K562 (cell line): ENCODE data around the gene SLC8A1. TPM values are rescaled to one million over a fixed set of nuclear protein-coding genes. Genes with fewer than 3 reads are reported as not detected.

Experiments
- ATAC-seq: fragments of 200-7000 bp; cut with Tn5 transposase; 3 replicates; pipeline ENCODE4 v1.9.1; 2020; ENCODE audit warnings: moderate library complexity
- BruUV-seq: library from RNA; stranded (reverse); fragments of 400-500 nt; replicated peaks from 2 replicates; lab custom pipeline; 2021; lab: Mats Ljungman, UMichigan
- CTCF ChIA-PET: fragments of 300-600 bp; formaldehyde crosslinking; extraction: SDS; loops from one replicate; lab custom pipeline; 2021; ENCODE audit warnings: low intra/inter-chr PET ratio; lab: Yijun Ruan, JAX
- POLR2A ChIA-PET: fragments of 300-600, 350-650 bp; sonication (Branson Sonifier 250); formaldehyde crosslinking; extraction: SDS; loops from one replicate; lab custom pipeline; 2021; ENCODE audit warnings: antibody characterized with exemption, inconsistent platforms; lab: Yijun Ruan, JAX
- DNase-seq, 4 experiments: peaks; one replicate each; pipeline versions ENCODE4 v3.0.0 to v3.0.0-alpha.2; 2011 to 2018; ENCODE audit warnings: low spot score in 3 of 4, mixed read lengths in 3 of 4; ENCODE audit errors: extremely low read depth in 1 of 4
- FAIRE-seq: peaks from 2 replicates; lab custom pipeline; 2011; peaks lifted over from hg19 to GRCh38; lab: Jason Lieb, UNC
- H2AFZ ChIP-seq: 2 replicates; pipeline ENCODE4 v1.6.0; 2011; ENCODE audit warnings: low read depth, low read length, control low read depth, inconsistent platforms
- H3K27ac ChIP-seq: fragments of 200-600 bp; 3 replicates; pipeline ENCODE4 v1.8.0; 2011; ENCODE audit warnings: low read depth, mild to moderate bottlenecking, control low read depth, inconsistent platforms, low read length, moderate library complexity, mixed read lengths; ENCODE audit errors: extremely low read depth
- H3K27me3 ChIP-seq, 2 experiments: fragments of 300-600 bp in 1 of 2; 2 replicates in 1 of 2; 3 replicates in 1 of 2; pipeline versions ENCODE4 v1.6.0 to v1.8.0; 2011; ENCODE audit warnings: inconsistent platforms in 2 of 2, low read length in 2 of 2, mild to moderate bottlenecking in 1 of 2, mixed read lengths in 1 of 2, moderate library complexity in 1 of 2; ENCODE audit not compliant: control insufficient read depth in 2 of 2, insufficient read depth in 2 of 2
- H3K36me3 ChIP-seq: fragments of 300-600 bp; 3 replicates; pipeline ENCODE4 v1.8.0; 2011; ENCODE audit warnings: mild to moderate bottlenecking, low read length, inconsistent platforms; ENCODE audit not compliant: control insufficient read depth, insufficient read depth
- H3K4me1 ChIP-seq, 2 experiments: fragments of 200-600 bp in 1 of 2; replicated peaks in 1 of 2; 2 replicates in 1 of 2; 3 replicates in 1 of 2; pipeline versions ENCODE4 v1.5.1 to v1.8.0; 2011; ENCODE audit warnings: inconsistent platforms in 2 of 2, low read length in 2 of 2, mild to moderate bottlenecking in 1 of 2, mixed read lengths in 1 of 2, moderate library complexity in 1 of 2; ENCODE audit not compliant: control insufficient read depth in 2 of 2, insufficient read depth in 2 of 2
- H3K4me2 ChIP-seq: 2 replicates; pipeline ENCODE4 v1.6.1; 2011; ENCODE audit warnings: low read length, control low read depth, inconsistent platforms, mixed read lengths; ENCODE audit not compliant: insufficient read depth
- H3K4me3 ChIP-seq: fragments of 200-600 bp; sonication (generic), shearing (Covaris generic); 2 replicates; pipeline ENCODE4 v1.5.1; 2016; ENCODE audit warnings: control low read depth, inconsistent platforms
- H3K79me2 ChIP-seq: fragments of 200-600 bp; 3 replicates; pipeline ENCODE4 v1.8.0; 2011; ENCODE audit warnings: low read length, inconsistent platforms; ENCODE audit not compliant: control insufficient read depth, insufficient read depth
- H3K9ac ChIP-seq, 2 experiments: 2 replicates each; pipeline versions ENCODE4 v1.6.0 to v1.6.1; 2011; ENCODE audit warnings: low read depth in 2 of 2, low read length in 2 of 2, control low read depth in 1 of 2, inconsistent platforms in 1 of 2, mild to moderate bottlenecking in 1 of 2, mixed read lengths in 1 of 2; ENCODE audit not compliant: insufficient read depth in 1 of 2
- H3K9me1 ChIP-seq: one replicate; pipeline ENCODE4 v1.6.0; 2011; ENCODE audit warnings: inconsistent platforms, mild to moderate bottlenecking, low read length, moderate library complexity; ENCODE audit not compliant: control insufficient read depth, insufficient read depth
- H3K9me3 ChIP-seq: replicated peaks from 2 replicates; pipeline ENCODE4 v1.5.1; 2011; ENCODE audit warnings: low read depth, low read length, inconsistent platforms; ENCODE audit not compliant: control insufficient read depth, insufficient read depth
- H4K20me1 ChIP-seq: replicated peaks from 2 replicates; pipeline ENCODE4 v1.6.1; 2011; ENCODE audit warnings: low read length, inconsistent platforms, mixed read lengths; ENCODE audit not compliant: control insufficient read depth, insufficient read depth
- AFF1 ChIP-seq, 2 experiments: fragments of 450-650 bp; IDR thresholded peaks; 2 replicates each; pipeline ENCODE4 v1.6.1; 2018; ENCODE audit warnings: mild to moderate bottlenecking in 2 of 2, low read depth in 1 of 2; ENCODE audit not compliant: partially characterized antibody in 2 of 2
- BCOR ChIP-seq: fragments of 450-650 bp; IDR thresholded peaks from 2 replicates; pipeline ENCODE4 v1.6.1; 2016
- CEBPB ChIP-seq: fragments of 450-650 bp; IDR thresholded peaks from 2 replicates; pipeline ENCODE4 v1.6.1; 2016; ENCODE audit warnings: missing genetic modification characterization, missing compliant biosample characterization
- GTF2B ChIP-seq: IDR thresholded peaks from 2 replicates; pipeline ENCODE4 v1.6.1; 2011; ENCODE audit not compliant: insufficient read length; ENCODE audit errors: extremely low read depth
- GTF2F1 ChIP-seq: IDR thresholded peaks from 2 replicates; pipeline ENCODE4 v1.6.1; 2011; ENCODE audit warnings: low read depth, low read length, improper control_type of control experiment
- RFX5 ChIP-seq: IDR thresholded peaks from 2 replicates; pipeline ENCODE4 v1.6.1; 2011; ENCODE audit warnings: low read depth, mild to moderate bottlenecking, improper control_type of control experiment, low read length
- SMAD3 ChIP-seq: fragments of 450-650 bp; formaldehyde crosslinking; conservative IDR thresholded peaks from 2 replicates; pipeline ENCODE4 v1.4.0; 2020; ENCODE audit warnings: mild to moderate bottlenecking
- SOX6 ChIP-seq: fragments of 450-650 bp; IDR thresholded peaks from 2 replicates; pipeline ENCODE4 v1.6.1; 2014; ENCODE audit warnings: mild to moderate bottlenecking
- U2AF1 ChIP-seq: fragments of 200-400 bp; formaldehyde crosslinking; optimal IDR thresholded peaks from 2 replicates; pipeline ENCODE3; 2017; ENCODE audit warnings: mild to moderate bottlenecking, low read depth, low read length, moderate library complexity
- WGBS: fragments of 100-300 bp; shearing (Covaris generic); methylation state at CpG from one replicate; pipeline ENCODE4 v1.1.6; 2016; ENCODE audit warnings: low coverage, mixed read lengths; ENCODE audit not compliant: insufficient coverage; ENCODE audit errors: missing lambda C conversion rate; 5-methylcytosine and 5-hydroxymethylcytosine counted together
- in situ Hi-C: fragments of 300-500 bp; cut with MboI; formaldehyde crosslinking; loops from 4 replicates; pipeline ENCODE4 v1.15.0; 2018; ENCODE audit warnings: inconsistent platforms, mixed read lengths
- intact Hi-C: fragments of 100-400 bp; cut with micrococcal nuclease; formaldehyde crosslinking; loops from 2 replicates; pipeline ENCODE4 v1.14.2; 2022
- polyA plus RNA-seq, 8 experiments: library from polyadenylated mRNA; depleted of rRNA in 4 of 8; stranded (reverse) in 5 of 8; unstranded in 3 of 8; fragments of >200 nt; fragmentation: Nextera tagmentation in 2 of 8; fragmentation: Illumina TruSeq in 1 of 8; extraction: Ambion mirVana in 2 of 8; extraction: Trizol in 1 of 8; gene quantifications; 2 replicates each; pipeline versions ENCODE4 v1.2.1 to v1.2.3, GENCODE V29; 2011 to 2014; ENCODE audit warnings: inconsistent platforms in 1 of 8, missing spikeins in 1 of 8
- total RNA-seq, 7 experiments: library from RNA; depleted of rRNA in 6 of 7; stranded (reverse); fragments of >200 nt in 6 of 7; fragmentation: Illumina TruSeq in 2 of 7; extraction: Trizol in 2 of 7; gene quantifications; 2 replicates each; pipeline versions ENCODE4 v1.2.1 to v1.2.3, GENCODE V29; 2011 to 2021; ENCODE audit warnings: low replicate concordance in 1 of 7
- TF ChIP-seq, protein P1 (sequence below), 2 experiments: fragments of 150-350 bp in 1 of 2; IDR thresholded peaks; 2 replicates each; pipeline ENCODE4 v1.6.1; 2012 to 2016; ENCODE audit warnings: low read depth in 2 of 2, low read length in 2 of 2, mild to moderate bottlenecking in 1 of 2, moderate library complexity in 1 of 2
- TF ChIP-seq, protein P2 (sequence below): fragments of 450-650 bp; IDR thresholded peaks from 2 replicates; pipeline ENCODE4 v1.6.1; 2017; ENCODE audit warnings: mild to moderate bottlenecking, moderate library complexity

The SLC8A1 gene
- total and polyA plus RNA-seq, 9 of the 15 experiments (the other 6 are each of a cell fraction or from before 2014, with no cell fraction given), result not detected

DNA sequence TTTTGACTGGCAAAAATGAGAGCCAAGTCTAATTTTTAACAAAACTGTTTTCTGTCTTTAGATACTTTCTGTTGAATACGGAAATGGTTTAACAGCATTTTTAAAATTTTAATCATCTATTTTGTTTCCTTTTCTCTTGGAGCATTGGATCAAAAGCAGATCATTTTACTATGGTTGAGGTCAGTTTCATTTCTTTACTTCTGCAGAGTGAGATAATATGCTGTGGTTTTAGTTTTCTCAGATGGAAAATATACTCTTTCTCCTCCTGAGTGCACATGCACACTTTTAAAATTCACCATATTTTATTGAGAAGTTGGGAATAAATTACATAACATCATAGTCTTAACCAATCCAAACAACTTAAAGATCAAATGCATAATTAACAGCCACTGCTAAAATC lies 283.3 kb downstream of the SLC8A1 start (continued):
- TF ChIP-seq, protein P1, sequence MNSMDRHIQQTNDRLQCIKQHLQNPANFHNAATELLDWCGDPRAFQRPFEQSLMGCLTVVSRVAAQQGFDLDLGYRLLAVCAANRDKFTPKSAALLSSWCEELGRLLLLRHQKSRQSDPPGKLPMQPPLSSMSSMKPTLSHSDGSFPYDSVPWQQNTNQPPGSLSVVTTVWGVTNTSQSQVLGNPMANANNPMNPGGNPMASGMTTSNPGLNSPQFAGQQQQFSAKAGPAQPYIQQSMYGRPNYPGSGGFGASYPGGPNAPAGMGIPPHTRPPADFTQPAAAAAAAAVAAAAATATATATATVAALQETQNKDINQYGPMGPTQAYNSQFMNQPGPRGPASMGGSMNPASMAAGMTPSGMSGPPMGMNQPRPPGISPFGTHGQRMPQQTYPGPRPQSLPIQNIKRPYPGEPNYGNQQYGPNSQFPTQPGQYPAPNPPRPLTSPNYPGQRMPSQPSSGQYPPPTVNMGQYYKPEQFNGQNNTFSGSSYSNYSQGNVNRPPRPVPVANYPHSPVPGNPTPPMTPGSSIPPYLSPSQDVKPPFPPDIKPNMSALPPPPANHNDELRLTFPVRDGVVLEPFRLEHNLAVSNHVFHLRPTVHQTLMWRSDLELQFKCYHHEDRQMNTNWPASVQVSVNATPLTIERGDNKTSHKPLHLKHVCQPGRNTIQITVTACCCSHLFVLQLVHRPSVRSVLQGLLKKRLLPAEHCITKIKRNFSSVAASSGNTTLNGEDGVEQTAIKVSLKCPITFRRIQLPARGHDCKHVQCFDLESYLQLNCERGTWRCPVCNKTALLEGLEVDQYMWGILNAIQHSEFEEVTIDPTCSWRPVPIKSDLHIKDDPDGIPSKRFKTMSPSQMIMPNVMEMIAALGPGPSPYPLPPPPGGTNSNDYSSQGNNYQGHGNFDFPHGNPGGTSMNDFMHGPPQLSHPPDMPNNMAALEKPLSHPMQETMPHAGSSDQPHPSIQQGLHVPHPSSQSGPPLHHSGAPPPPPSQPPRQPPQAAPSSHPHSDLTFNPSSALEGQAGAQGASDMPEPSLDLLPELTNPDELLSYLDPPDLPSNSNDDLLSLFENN (IDR thresholded peaks at IDR 0.05; ENCODE audit: low read depth in 2 of 2, low read length in 2 of 2), result no peak

DNA sequence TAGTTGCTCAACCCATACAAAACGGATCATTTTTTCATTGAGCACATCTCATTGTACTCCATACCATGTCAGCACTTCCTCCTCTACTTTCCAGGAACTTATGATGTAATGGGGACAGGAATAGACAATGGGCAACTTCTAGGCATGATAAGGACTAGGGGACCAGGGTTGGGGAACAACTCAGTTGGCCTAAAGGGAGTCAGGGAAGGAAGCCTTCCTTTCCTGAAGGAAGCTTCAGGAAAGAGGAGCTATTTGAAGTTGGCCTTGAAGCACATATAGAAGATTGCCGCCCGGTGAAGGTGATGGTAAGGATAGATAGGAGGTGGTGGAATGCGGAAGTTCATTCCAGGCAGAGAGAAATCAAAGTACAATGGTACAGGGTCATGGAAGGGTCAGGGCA lies 283.9 kb downstream of the SLC8A1 start:
- intact Hi-C loops (no loop called here), in situ Hi-C loops (no loop called here)
- Histone ChIP-seq H2AFZ (no peak overlapping the region), H3K4me1 (no peaks in the 10 kb centered on the region), H3K4me2 (no peak overlapping the region), H3K9ac (no peak overlapping the region), H3K27ac (no peak overlapping the region), H3K9me1 (no peaks in the 10 kb centered on the region), H3K4me3 (no peak overlapping the region), H4K20me1 (no peaks in the 10 kb centered on the region), H3K79me2 (no peaks in the 10 kb centered on the region), H3K9me3 (no peaks in the 10 kb centered on the region), H3K27me3 (no peaks in the 10 kb centered on the region), H3K36me3 (no peaks in the 10 kb centered on the region)
- ChIA-PET CTCF (no interaction called here), POLR2A (no interaction called here)
- ATAC-seq, result no peak
- 3% methylated on average over 4 of the region's 4 CpGs for WGBS
- DNase-seq, result no peak
- no TSS peak for BruUV-seq
- no peak for FAIRE-seq
- TF ChIP-seq GTF2F1 (no peak), SOX6 (no peak), GTF2B (no peak), SMAD3 (CRISPR knock-in tag) (no peak), CEBPB (tag) (no peak), AFF1 (IDR thresholded peaks at IDR 0.05; ENCODE audit: low read depth in 1 of 2, partially characterized antibody in 2 of 2) (no peak), RFX5 (no peak), BCOR (no peak), U2AF1 (no peak)
- TF ChIP-seq, protein P2, sequence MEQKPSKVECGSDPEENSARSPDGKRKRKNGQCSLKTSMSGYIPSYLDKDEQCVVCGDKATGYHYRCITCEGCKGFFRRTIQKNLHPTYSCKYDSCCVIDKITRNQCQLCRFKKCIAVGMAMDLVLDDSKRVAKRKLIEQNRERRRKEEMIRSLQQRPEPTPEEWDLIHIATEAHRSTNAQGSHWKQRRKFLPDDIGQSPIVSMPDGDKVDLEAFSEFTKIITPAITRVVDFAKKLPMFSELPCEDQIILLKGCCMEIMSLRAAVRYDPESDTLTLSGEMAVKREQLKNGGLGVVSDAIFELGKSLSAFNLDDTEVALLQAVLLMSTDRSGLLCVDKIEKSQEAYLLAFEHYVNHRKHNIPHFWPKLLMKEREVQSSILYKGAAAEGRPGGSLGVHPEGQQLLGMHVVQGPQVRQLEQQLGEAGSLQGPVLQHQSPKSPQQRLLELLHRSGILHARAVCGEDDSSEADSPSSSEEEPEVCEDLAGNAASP, result no peak
